PFSK-1 (cell line): ENCODE data around the gene SLC25A28.

Experiments used
- SIN3A ChIP-seq: IDR thresholded peaks from 2 replicates; pipeline ENCODE4 v1.6.1; 2012; ENCODE audit warnings: mild to moderate bottlenecking, low read length, moderate library complexity, borderline replicate concordance; ENCODE audit not compliant: insufficient read depth
- TAF1 ChIP-seq: IDR thresholded peaks from 2 replicates; pipeline ENCODE4 v1.6.1; 2012; ENCODE audit warnings: low read length, control low read depth, borderline replicate concordance; ENCODE audit not compliant: insufficient read depth
- TF ChIP-seq, protein P1 (sequence below), 2 experiments: IDR thresholded peaks; 2 replicates each; pipeline versions ENCODE4 v1.6.1 to v1.8.0; 2011 to 2012; ENCODE audit warnings: low read depth in 2 of 2, low read length in 2 of 2, control low read depth in 1 of 2, inconsistent platforms in 1 of 2, mild to moderate bottlenecking in 1 of 2, moderate library complexity in 1 of 2; ENCODE audit not compliant: insufficient read depth in 1 of 2

DNA sequence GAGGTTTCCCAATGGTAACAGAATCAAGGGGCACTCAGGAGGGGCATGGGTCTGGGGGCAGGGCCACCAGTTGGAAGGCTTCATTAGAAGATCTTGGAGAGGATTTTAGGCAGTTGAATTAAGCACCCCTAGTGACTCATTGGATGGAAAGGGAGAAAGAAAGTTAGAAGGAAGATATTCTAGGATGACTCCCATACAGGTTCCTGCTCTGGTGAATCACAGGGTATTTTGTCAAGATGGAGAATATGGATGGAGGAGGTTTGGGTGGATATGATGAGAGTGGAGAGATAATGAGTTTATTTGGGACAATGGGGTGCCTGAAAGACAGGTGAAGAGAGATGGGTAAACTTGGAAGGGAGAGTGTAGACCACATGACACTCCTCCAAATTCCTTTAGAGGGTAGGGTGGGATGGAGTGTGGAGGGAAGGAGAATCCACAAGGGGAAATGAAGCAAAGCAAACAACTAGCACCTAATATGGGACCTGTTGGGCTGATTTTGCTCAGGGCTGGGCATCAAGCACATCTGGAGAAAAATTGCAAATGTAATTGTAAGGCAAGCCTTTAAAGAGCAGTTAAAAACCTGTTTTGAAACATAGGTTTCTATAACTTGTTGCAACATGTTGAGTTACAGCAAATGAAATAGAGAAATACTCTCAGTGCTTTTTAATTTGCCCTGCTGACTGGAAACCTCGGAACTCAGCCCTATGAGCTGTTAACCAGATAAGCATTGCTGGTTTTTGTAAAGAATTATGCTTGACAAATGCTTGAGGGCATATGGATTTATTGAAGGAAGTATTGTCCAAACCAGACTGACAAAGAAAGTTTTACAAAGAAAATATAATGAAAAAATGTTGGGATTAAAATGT, 36.2 kb upstream of the SLC25A28 start:
- no peak for TF ChIP-seq TAF1
- no peak for TF ChIP-seq SIN3A
- TF ChIP-seq, protein P1, sequence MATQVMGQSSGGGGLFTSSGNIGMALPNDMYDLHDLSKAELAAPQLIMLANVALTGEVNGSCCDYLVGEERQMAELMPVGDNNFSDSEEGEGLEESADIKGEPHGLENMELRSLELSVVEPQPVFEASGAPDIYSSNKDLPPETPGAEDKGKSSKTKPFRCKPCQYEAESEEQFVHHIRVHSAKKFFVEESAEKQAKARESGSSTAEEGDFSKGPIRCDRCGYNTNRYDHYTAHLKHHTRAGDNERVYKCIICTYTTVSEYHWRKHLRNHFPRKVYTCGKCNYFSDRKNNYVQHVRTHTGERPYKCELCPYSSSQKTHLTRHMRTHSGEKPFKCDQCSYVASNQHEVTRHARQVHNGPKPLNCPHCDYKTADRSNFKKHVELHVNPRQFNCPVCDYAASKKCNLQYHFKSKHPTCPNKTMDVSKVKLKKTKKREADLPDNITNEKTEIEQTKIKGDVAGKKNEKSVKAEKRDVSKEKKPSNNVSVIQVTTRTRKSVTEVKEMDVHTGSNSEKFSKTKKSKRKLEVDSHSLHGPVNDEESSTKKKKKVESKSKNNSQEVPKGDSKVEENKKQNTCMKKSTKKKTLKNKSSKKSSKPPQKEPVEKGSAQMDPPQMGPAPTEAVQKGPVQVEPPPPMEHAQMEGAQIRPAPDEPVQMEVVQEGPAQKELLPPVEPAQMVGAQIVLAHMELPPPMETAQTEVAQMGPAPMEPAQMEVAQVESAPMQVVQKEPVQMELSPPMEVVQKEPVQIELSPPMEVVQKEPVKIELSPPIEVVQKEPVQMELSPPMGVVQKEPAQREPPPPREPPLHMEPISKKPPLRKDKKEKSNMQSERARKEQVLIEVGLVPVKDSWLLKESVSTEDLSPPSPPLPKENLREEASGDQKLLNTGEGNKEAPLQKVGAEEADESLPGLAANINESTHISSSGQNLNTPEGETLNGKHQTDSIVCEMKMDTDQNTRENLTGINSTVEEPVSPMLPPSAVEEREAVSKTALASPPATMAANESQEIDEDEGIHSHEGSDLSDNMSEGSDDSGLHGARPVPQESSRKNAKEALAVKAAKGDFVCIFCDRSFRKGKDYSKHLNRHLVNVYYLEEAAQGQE (IDR thresholded peaks at IDR 0.05; ENCODE audit: insufficient read depth in 1 of 2, low read depth in 2 of 2, low read length in 2 of 2), result no peak
